ENCODE data around the gene NRN1L. TPM values are rescaled to one million over a fixed set of nuclear protein-coding genes. Genes with fewer than 3 reads are reported as not detected.

Gene NRN1L
- total RNA-seq, 6 donors from 2014 or later = 1.6 to 4.2 (median 2.3) TPM; not detected in 1

DNA sequence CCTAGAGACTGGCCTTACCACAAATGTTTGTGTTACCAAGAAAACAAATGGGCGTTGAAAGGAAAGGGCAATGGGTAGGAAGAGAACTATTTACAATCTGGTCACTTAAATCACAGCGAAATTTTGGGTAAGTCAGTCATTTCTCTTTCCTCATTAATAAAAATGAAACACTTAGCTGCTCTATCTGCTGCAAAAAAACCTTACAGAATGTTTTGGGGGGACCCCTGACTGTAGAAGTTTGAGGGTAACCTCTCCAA, 38.7 kb upstream of the NRN1L start:
- H3K4me1 ChIP-seq = peaks cover 44 to 60% (median 51%) of the 10 kb centered on the region in 4 donors
- WGBS, 2 donors = 0 to 8% methylated on average over 2 of the region's 2 CpGs

DNA sequence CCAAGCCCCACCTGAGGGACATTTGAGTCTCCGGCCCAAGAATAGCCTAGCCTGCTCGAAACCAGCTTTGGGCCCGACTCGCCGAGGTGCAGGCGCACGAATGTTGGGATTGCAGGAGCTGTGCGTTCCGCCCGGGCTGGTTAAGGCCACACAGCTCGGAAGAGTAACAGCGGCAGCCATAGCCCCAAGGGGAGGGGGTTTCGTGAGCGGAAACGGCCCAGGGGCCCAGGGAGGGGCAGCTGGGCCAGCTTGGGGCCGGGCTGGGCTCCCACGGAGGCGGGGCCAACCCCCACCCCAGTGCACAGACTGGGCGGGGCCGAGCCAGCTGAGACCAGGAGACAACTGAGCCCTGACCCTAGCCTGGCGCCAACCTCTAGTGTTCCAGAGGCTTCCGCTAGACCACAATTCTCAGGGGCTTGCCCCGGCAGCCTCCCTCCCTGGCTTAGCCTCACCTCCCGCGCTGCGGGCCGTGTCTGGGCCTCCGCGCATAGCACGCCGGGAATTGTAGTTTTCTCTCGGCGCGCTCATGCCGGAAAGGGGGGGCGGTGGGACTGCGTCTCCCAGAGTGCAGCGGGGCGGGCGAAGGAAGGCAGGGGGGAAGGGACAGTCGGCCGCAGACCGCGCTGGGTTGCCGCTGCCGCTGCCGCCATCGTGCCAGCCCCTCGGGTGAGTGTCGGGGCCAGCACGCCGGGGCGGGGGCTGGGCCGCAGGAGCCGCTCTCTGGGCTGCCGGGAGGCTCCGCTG, 38.2 kb upstream of the NRN1L start, which contains the start of gene NUTF2:
Gene NUTF2, plus strand, starts transcription at position 614 of the 744 bp plus-strand sequence. CDS start 18,198 bp downstream, outside the sequence.
- ATAC-seq (ENCODE audit: low FRiP score in 2 of 2) (peak; percentile 93 to 94), DNase-seq (peak; percentile 94 to 96)
- H3K36me3 ChIP-seq = no peaks in the 10 kb centered on the region
- peak within 1 kb of the TSS; percentile 87 to 98 (median 94) for H3K27ac ChIP-seq
- TF ChIP-seq EP300 (IDR thresholded peaks at IDR 0.05) = peak in 1 of 4 donors; percentile 68
- TF ChIP-seq POLR2AphosphoS5 (IDR thresholded peaks at IDR 0.05) = peak; percentile 70 to 85
- TF ChIP-seq, protein P1, sequence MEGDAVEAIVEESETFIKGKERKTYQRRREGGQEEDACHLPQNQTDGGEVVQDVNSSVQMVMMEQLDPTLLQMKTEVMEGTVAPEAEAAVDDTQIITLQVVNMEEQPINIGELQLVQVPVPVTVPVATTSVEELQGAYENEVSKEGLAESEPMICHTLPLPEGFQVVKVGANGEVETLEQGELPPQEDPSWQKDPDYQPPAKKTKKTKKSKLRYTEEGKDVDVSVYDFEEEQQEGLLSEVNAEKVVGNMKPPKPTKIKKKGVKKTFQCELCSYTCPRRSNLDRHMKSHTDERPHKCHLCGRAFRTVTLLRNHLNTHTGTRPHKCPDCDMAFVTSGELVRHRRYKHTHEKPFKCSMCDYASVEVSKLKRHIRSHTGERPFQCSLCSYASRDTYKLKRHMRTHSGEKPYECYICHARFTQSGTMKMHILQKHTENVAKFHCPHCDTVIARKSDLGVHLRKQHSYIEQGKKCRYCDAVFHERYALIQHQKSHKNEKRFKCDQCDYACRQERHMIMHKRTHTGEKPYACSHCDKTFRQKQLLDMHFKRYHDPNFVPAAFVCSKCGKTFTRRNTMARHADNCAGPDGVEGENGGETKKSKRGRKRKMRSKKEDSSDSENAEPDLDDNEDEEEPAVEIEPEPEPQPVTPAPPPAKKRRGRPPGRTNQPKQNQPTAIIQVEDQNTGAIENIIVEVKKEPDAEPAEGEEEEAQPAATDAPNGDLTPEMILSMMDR (IDR thresholded peaks at IDR 0.05) = peak in 3 of 6 experiments; percentile 1 to 12 (median 4)
- peak in 2 of 4 donors; percentile 5 to 73 for TF ChIP-seq POLR2A (IDR thresholded peaks at IDR 0.05)
- peaks cover 44 to 57% (median 49%) of the 10 kb centered on the region in 4 donors for H3K4me1 ChIP-seq
- peak within 1 kb of the TSS; percentile 73 to 98 (median 97) for H3K4me3 ChIP-seq
- no peaks in the 10 kb centered on the region for H3K27me3 ChIP-seq
- WGBS, 2 donors = 0% methylated on average over 1 to 38 of the region's 57 CpGs
- H3K9me3 ChIP-seq = no peaks in the 10 kb centered on the region

More for the DNA sequence above, 38.7 kb upstream of the NRN1L start:
- DNase-seq = no peak
- no peak for ATAC-seq (ENCODE audit: low FRiP score in 2 of 2)
- Histone ChIP-seq H3K36me3 (no peaks in the 10 kb centered on the region), H3K9me3 (no peaks in the 10 kb centered on the region), H3K4me3 (peak overlapping the region; percentile 73 to 98 (median 97)), H3K27ac (peak overlapping the region; percentile 87 to 98 (median 94)), H3K27me3 (no peaks in the 10 kb centered on the region)
- TF ChIP-seq, protein P1 (IDR thresholded peaks at IDR 0.05) = no peak
- TF ChIP-seq POLR2A (IDR thresholded peaks at IDR 0.05) (no peak), POLR2AphosphoS5 (IDR thresholded peaks at IDR 0.05) (no peak), EP300 (IDR thresholded peaks at IDR 0.05) (no peak)

DNA sequence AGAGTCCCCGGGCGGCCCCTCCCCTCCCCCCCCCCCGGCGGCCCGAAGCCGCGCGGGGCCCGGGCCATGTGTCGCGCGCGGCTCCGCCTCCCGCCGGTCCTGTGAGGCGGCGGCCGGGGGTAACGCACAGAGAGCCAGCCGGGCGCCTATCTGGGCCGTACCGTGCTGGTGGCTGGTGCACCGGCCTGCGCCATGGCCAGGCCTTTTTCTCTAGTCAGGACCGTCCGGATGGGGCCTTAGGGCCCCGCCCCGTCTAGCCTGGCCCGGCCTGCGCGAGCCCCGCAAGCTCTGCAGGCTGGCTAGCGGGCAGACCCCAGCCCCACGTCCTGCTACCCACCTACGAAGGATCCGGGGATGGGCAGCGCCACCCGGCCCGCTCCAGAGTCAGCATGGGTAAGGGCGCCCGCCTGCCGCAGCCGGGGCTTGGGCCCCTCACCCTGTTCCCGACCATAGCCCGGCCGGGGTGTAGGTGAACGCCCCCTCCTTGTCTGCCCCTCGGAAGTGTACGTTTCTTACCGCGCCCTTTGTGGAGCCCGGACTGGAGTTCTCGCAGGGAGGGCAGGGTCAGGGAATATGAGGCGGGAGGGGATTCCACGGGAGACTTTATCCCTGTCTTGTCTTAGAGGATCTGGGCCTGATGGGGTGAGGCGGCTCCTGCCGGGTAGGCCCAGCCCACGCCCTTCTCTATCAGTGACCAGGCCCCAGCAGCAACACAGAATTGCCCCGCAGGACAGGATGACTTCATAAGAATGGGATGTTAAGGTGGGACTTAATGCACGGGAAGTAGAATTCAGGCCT, 37.4 kb upstream of the NRN1L start, which contains the start of gene CENPT:
Gene CENPT, minus strand, starts transcription at position 630 of the 798 bp plus-strand sequence. CDS start 13,834 bp downstream, outside the sequence.
- peak within 1 kb of the TSS; percentile 73 to 98 (median 97) for H3K4me3 ChIP-seq
- peaks cover 44 to 61% (median 47%) of the 10 kb centered on the region in 4 donors for H3K4me1 ChIP-seq
- peak within 1 kb of the TSS; percentile 87 to 98 (median 94) for H3K27ac ChIP-seq
- peak in 1 of 4 donors; percentile 59 for TF ChIP-seq POLR2A (IDR thresholded peaks at IDR 0.05)
- no peak for TF ChIP-seq EP300 (IDR thresholded peaks at IDR 0.05)
- TF ChIP-seq, protein P1 (IDR thresholded peaks at IDR 0.05) = peak in 3 of 6 experiments; percentile 1 to 14 (median 5)
- TF ChIP-seq POLR2AphosphoS5 (IDR thresholded peaks at IDR 0.05) = no peak
- peak; percentile 54 to 77 for DNase-seq
- H3K36me3 ChIP-seq = no peaks in the 10 kb centered on the region
- no peaks in the 10 kb centered on the region for H3K9me3 ChIP-seq
- peak; percentile 67 to 77 for ATAC-seq (ENCODE audit: low FRiP score in 2 of 2)
- no peaks in the 10 kb centered on the region for H3K27me3 ChIP-seq
- WGBS, 2 donors = 0% methylated on average over 9 to 20 of the region's 62 CpGs

DNA sequence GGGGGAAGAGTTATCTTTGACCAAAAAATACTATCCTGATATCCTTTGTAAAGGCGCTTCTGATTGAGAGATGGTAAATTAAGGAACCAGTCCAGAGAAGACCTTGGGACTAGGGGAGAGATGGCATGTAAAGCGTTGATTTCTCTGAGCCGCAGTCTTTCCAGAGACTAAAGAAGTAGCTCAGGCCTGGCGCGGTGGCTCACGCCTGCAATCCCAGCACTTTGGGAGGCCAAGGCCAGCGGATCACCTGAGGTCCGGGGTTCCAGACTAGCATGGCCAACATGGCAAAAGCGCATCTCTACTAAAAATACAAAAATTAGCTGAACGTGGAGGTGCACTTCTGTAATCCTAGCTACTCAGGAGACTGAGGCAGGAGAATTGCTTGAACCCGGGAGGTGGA, 36.6 kb upstream of the NRN1L start:
- Histone ChIP-seq H3K4me1 (peaks cover 44 to 59% (median 46%) of the 10 kb centered on the region in 4 donors), H3K9me3 (no peaks in the 10 kb centered on the region), H3K27me3 (no peaks in the 10 kb centered on the region), H3K27ac (peak overlapping the region; percentile 87 to 98 (median 94)), H3K4me3 (peak overlapping the region; percentile 73 to 98 (median 97)), H3K36me3 (no peaks in the 10 kb centered on the region)
- no peak for DNase-seq
- no peak for ATAC-seq (ENCODE audit: low FRiP score in 2 of 2)
- 90 to 94% methylated on average over 11 of the region's 11 CpGs for WGBS, 2 donors
- TF ChIP-seq POLR2A (IDR thresholded peaks at IDR 0.05) = no peak

DNA sequence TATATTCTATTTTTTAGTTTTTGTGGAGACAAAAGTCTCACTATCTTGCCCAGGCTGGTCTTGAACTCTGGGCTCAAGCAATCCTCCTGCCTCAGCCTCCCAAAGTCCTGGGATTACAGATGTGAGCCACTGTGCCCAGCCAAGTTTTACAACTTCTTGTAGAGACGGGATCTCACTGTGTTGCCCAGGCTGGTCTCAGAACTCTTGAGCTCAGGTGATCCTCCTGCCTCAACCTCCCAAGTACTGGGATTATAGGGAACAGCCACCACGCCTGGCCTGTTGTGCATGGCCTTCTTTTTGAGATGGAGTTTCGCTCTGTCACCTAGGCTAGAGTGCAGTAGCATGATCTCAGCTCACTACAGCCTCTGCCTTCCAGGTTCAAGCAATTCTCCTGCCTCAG, 31.0 kb upstream of the NRN1L start:
- H3K4me1 ChIP-seq = peaks cover 20 to 45% (median 21%) of the 10 kb centered on the region in 4 donors
- no peak overlapping the region for H3K27ac ChIP-seq
- H3K36me3 ChIP-seq = peaks cover 0 to 4% (median 0%) of the 10 kb centered on the region in 4 donors
- no peaks in the 10 kb centered on the region for H3K27me3 ChIP-seq
- WGBS, 2 donors = 90 to 100% methylated on average over 2 to 3 of the region's 3 CpGs
- no peak for TF ChIP-seq POLR2AphosphoS5 (IDR thresholded peaks at IDR 0.05)
- TF ChIP-seq POLR2A (IDR thresholded peaks at IDR 0.05) = no peak
- TF ChIP-seq EP300 (IDR thresholded peaks at IDR 0.05) = no peak
- TF ChIP-seq, protein P1 (IDR thresholded peaks at IDR 0.05) = no peak
- DNase-seq = no peak
- ATAC-seq (ENCODE audit: low FRiP score in 2 of 2) = no peak
- H3K9me3 ChIP-seq = no peaks in the 10 kb centered on the region
- H3K4me3 ChIP-seq = no peak overlapping the region

Measured in upper lobe of left lung (tissue), 6 donors.